Upper lobe of left lung (tissue), 6 donors: ENCODE data around the gene GATAD2B. TPM values are rescaled to one million over a fixed set of nuclear protein-coding genes. Genes with fewer than 3 reads are reported as not detected.

ENCODE experiments used
- small RNA-seq, 4 donors: library from RNA; depleted of rRNA; stranded (forward); fragments of <200 nt; gene quantifications; one replicate each; pipeline ENCODE3, GENCODE V24; 2016
- total RNA-seq, 6 donors: library from RNA; depleted of rRNA in 4 of 6; stranded (reverse); fragments of >200 nt in 4 of 6; gene quantifications; one replicate each; pipeline versions ENCODE4 v1.1.0 to v1.2.1, GENCODE V29; 2016 to 2021
- donor health status: DM: no; HTN: no; CAD: no; lungs with moderate emphysema.
- donor health status: DM: no; HTN: yes; CAD: no; lungs with severe emphysema.

The GATAD2B gene
- total RNA-seq, 6 donors from 2014 or later = 16.0 to 50.3 (median 37.8) TPM

Small RNAs within 50 kb of the gene (small RNA-seq; reads per million reads assigned to genes)
- 0 reads per million in 4 donors for gene AL831737.1
- 0 to 0.43 (median 0.03) reads per million in 4 donors for gene MIR6737
- gene RF00019 = 0 reads per million in 4 donors

Other genes with a start within 250 kb of the GATAD2B start
- 100 to 1,000 TPM in 1 of 6 donors, 10 to 100 TPM in 5; 32.5 to 101 (median 63.0) TPM for gene NPR1, start 244.3 kb downstream of the GATAD2B start, total RNA-seq
- 100 to 1,000 TPM in 1 of 6 donors, 10 to 100 TPM in 5; 58.2 to 159 (median 63.1) TPM for gene INTS3, start 194.9 kb downstream of the GATAD2B start, total RNA-seq
- 100 to 1,000 TPM in 5 of 6 donors, 10 to 100 TPM in 1; 92.8 to 272 (median 167) TPM for gene SLC27A3, start 147.6 kb downstream of the GATAD2B start, total RNA-seq
- gene DENND4B, start 23.7 kb upstream of the GATAD2B start, total RNA-seq = 100 to 1,000 TPM in 4 of 6 donors, 10 to 100 TPM in 2; 43.3 to 151 (median 103) TPM
- 10 to 100 TPM; 19.4 to 93.2 (median 37.6) TPM for gene CRTC2, start 35.6 kb upstream of the GATAD2B start, total RNA-seq
- gene SLC39A1, start 40.6 kb upstream of the GATAD2B start, total RNA-seq = 100 to 1,000 TPM in 3 of 6 donors, 10 to 100 TPM in 3; 41.9 to 145 (median 102) TPM
- 10 to 100 TPM in 3 of 6 donors, 1 to 10 TPM in 3; 4.7 to 17.4 (median 9.4) TPM for gene CREB3L4, start 44.9 kb upstream of the GATAD2B start, total RNA-seq
- 100 to 1,000 TPM; 123 to 285 (median 157) TPM for gene JTB, start 54.7 kb upstream of the GATAD2B start, total RNA-seq
- gene RAB13, start 63.4 kb upstream of the GATAD2B start, total RNA-seq = 100 to 1,000 TPM in 2 of 6 donors, 10 to 100 TPM in 4; 33.9 to 116 (median 56.6) TPM
- 1,000 to 10,000 TPM in 5 of 6 donors, 100 to 1,000 TPM in 1; 551 to 2,666 (median 1,424) TPM for gene RPS27, start 67.8 kb upstream of the GATAD2B start, total RNA-seq
- under 1 TPM in 4 of 6 donors, not detected in 2; 0.11 to 0.91 (median 0.30) TPM for gene NUP210L, start 232.1 kb upstream of the GATAD2B start, total RNA-seq